Gastroesophageal sphincter (tissue), 3 donors: ENCODE data around the gene CDC42EP3.

Source experiments
- POLR2A ChIP-seq, 2 donors: fragments of 450-650 bp; IDR thresholded peaks; one replicate each; pipeline ENCODE4 v1.6.1; 2017; ENCODE audit warnings: antibody characterized with exemption in 2 of 2, mild to moderate bottlenecking in 2 of 2, moderate library complexity in 1 of 2
- TF ChIP-seq, protein P1 (sequence below), 4 experiments: fragments of 200-600 bp in 2 of 4; fragments of 450-650 bp in 2 of 4; sonication (generic) in 1 of 4; IDR thresholded peaks; one replicate each; pipeline ENCODE4 v1.5.1; 2017 to 2019; ENCODE audit warnings: antibody characterized with exemption in 4 of 4, mild to moderate bottlenecking in 2 of 4, moderate library complexity in 2 of 4

DNA sequence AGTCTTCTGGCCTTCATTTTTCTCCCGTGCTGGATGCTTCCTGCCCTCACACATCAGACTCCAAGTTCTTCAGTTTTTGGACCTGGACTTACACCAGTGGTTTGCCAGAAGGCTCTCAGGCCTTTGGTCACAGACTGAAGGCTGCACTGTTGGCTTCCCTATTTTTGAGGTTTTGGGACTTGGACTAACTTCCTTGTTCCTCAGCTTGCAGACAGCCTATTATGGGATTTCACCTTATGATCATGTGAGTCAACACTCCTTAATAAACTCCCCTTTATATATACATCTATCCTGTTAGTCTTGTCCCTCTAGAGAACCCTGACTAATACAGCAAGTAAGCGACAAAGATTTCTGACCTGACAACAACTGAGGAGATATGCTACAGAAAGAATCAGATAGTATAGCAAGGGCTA is 7.2 kb downstream of the CDC42EP3 start:
- TF ChIP-seq, protein P1, sequence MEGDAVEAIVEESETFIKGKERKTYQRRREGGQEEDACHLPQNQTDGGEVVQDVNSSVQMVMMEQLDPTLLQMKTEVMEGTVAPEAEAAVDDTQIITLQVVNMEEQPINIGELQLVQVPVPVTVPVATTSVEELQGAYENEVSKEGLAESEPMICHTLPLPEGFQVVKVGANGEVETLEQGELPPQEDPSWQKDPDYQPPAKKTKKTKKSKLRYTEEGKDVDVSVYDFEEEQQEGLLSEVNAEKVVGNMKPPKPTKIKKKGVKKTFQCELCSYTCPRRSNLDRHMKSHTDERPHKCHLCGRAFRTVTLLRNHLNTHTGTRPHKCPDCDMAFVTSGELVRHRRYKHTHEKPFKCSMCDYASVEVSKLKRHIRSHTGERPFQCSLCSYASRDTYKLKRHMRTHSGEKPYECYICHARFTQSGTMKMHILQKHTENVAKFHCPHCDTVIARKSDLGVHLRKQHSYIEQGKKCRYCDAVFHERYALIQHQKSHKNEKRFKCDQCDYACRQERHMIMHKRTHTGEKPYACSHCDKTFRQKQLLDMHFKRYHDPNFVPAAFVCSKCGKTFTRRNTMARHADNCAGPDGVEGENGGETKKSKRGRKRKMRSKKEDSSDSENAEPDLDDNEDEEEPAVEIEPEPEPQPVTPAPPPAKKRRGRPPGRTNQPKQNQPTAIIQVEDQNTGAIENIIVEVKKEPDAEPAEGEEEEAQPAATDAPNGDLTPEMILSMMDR (IDR thresholded peaks at IDR 0.05), result no peak
- no peak for TF ChIP-seq POLR2A (IDR thresholded peaks at IDR 0.05)
